Muscle layer of colon (tissue), 2 donors: ENCODE results near the gene GNA12.

ENCODE experiments used
- H3K27ac ChIP-seq: one replicate; pipeline ENCODE4 v1.7.0; 2013; ENCODE audit warnings: low read depth, mild to moderate bottlenecking, low read length, moderate library complexity
- H3K27me3 ChIP-seq, 2 donors: one replicate each; pipeline ENCODE4 v1.7.0; 2013; ENCODE audit warnings: low read length in 2 of 2, mild to moderate bottlenecking in 2 of 2; ENCODE audit not compliant: insufficient read depth in 2 of 2, control insufficient read depth in 1 of 2
- H3K36me3 ChIP-seq: one replicate; pipeline ENCODE4 v1.7.0; 2013; ENCODE audit warnings: mild to moderate bottlenecking, low read length; ENCODE audit not compliant: insufficient read depth
- H3K4me1 ChIP-seq: one replicate; pipeline ENCODE4 v1.7.0; 2013; ENCODE audit warnings: mild to moderate bottlenecking, low read length; ENCODE audit not compliant: insufficient read depth
- H3K4me3 ChIP-seq, 2 donors: one replicate each; pipeline ENCODE4 v1.7.0; 2013; ENCODE audit warnings: low read length in 2 of 2, low read depth in 1 of 2, mild to moderate bottlenecking in 1 of 2, moderate library complexity in 1 of 2
- H3K9ac ChIP-seq: one replicate; pipeline ENCODE4 v1.7.0; 2013; ENCODE audit warnings: low read length
- H3K9me3 ChIP-seq: one replicate; pipeline ENCODE4 v1.7.0; 2013; ENCODE audit warnings: mild to moderate bottlenecking, low read length
- donor health status: abdominal sarcoma.
- donor health status: Adenocarcinoma of cecum.

Gene GNA12

DNA sequence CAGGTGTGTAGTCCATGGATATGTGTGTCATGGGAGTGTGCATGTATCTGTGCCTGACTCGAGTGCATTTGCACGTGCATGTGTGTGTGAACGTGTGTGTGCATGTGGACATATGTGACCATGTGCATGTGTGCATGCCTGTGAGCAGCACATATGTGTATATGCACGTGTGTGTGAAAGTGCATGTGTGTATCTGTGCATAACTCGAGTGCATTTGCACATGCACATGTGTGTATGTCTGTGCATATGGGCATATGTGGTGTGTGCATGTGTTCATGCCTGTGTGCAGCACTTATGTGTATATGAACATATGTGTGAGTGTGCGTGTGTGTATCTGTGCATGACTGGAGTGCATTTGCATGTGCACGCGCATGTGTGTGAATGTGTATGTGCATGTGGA is 35.2 kb upstream of the GNA12 start:
- no peaks in the 10 kb centered on the region for H3K36me3 ChIP-seq
- H3K27me3 ChIP-seq: peaks cover 0 to 6% of the 10 kb centered on the region in 2 donors
- H3K9ac ChIP-seq: no peak overlapping the region
- no peaks in the 10 kb centered on the region for H3K9me3 ChIP-seq
- no peaks in the 10 kb centered on the region for H3K4me1 ChIP-seq
- H3K27ac ChIP-seq: no peak overlapping the region
- no peak overlapping the region for H3K4me3 ChIP-seq

GRCh38 chr7:2878306-2878705 is 34.2 kb upstream of the GNA12 start:
- peaks cover 0 to 6% of the 10 kb centered on the region in 2 donors for H3K27me3 ChIP-seq
- no peaks in the 10 kb centered on the region for H3K4me1 ChIP-seq
- H3K27ac ChIP-seq: no peak overlapping the region
- no peaks in the 10 kb centered on the region for H3K9me3 ChIP-seq
- H3K9ac ChIP-seq: no peak overlapping the region
- H3K4me3 ChIP-seq: no peak overlapping the region
- no peaks in the 10 kb centered on the region for H3K36me3 ChIP-seq

- Histone ChIP-seq H3K4me3 (no peak overlapping the region), H3K36me3 (no peaks in the 10 kb centered on the region), H3K27me3 (peaks cover 0 to 6% of the 10 kb centered on the region in 2 donors), H3K4me1 (no peaks in the 10 kb centered on the region), H3K27ac (no peak overlapping the region), H3K9ac (no peak overlapping the region), H3K9me3 (no peaks in the 10 kb centered on the region)
Measured at GRCh38 chr7:2876031-2876731, 32.1 kb upstream of the GNA12 start.

DNA sequence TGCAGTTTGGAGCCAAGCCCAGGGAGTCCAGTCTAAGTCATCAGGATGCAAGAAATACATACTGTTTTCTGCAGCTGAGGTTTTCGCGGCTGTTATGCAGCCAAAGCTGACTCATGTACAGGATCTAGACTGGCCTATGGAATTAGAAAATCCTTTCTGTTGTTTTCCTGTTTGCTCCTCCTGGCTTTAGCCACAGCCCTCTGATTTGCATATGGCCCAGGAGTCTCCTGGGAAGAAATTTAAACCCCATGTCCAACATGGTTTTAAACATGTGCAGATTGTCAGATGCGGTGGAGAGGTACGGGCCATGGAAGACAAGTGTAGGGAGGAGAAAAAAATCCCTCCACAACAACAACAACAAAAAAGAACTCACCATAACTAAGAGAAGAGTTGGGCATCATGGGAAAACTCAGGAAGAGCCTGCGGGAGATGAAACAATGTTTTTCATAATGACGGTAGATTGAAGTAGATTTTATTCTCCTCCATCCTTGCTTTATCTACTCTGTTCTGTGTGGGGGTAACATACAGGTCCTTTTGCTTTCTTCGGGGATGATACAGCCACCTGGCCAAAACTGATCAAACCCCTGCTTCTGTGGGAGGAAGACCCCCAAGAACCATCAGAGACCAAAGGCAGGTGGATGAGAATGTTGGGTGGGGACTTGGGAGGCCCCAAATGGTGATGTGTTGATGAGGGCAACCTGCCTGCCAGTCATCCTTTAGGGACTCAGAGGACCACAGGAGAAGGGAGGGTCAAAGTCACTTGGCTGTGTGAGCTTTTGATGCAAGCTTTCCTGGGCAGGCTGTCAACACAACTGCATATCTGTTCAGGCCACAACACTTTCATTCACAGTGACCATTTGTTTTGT is 29.8 kb upstream of the GNA12 start:
- no peak overlapping the region for H3K27ac ChIP-seq
- H3K9me3 ChIP-seq: no peaks in the 10 kb centered on the region
- no peak overlapping the region for H3K9ac ChIP-seq

DNA sequence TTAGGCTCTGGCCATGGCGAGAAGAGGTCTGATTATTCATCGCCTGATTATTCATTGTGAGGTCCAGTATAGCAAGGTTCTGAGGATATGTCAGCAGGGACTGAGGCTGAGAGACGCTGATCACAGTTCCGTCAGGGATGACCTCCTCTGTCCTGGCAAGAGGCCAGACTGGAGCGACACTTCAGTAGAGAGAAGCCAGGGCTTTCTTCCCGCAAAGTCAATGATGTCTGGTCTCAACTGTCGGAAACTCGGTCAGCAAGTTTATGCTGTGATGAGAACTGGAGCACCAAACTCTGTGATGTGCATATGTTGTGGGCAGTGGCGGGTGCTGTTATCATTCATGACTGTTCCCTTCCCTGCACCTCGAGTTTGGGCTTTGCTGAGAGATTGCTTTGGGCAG is 29.0 kb upstream of the GNA12 start:
- H3K36me3 ChIP-seq: no peaks in the 10 kb centered on the region
- no peak overlapping the region for H3K4me3 ChIP-seq
- no peak overlapping the region for H3K27ac ChIP-seq
- H3K27me3 ChIP-seq: peaks cover 0 to 6% of the 10 kb centered on the region in 2 donors
- H3K9ac ChIP-seq: no peak overlapping the region
- H3K4me1 ChIP-seq: no peaks in the 10 kb centered on the region
- H3K9me3 ChIP-seq: no peaks in the 10 kb centered on the region

More for the DNA sequence above, 29.8 kb upstream of the GNA12 start:
- Histone ChIP-seq H3K4me1 (no peaks in the 10 kb centered on the region), H3K36me3 (no peaks in the 10 kb centered on the region), H3K27me3 (peaks cover 0 to 6% of the 10 kb centered on the region in 2 donors), H3K4me3 (no peak overlapping the region)

DNA sequence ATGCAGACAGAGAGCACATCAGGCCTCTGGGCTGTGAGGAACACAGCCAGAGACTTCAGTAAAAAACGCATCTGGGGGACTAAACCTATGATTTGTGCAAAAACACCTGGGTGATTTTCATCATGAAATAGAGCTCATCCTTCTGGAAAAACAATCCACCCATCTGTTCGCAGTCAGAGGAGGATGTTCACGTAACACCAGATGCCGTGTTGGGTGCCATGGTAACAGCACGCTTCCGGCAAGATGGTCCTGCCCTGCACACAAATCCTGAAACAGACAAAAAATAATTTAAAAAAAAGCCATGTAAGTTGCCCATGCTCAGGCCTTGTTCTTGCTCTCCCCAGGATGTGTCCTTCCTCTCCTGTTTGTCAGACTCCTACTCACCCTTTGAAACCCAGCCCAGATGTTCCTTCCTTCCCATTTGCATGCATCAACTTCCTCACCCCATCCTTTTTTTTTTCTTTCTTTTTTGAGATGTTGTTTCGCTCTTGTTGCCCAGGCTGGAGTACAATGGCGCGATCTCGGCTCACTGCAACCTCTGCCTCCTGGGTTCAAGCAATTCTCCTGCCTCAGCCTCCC is 28.3 kb upstream of the GNA12 start:
- Histone ChIP-seq H3K36me3 (no peaks in the 10 kb centered on the region), H3K4me3 (no peak overlapping the region), H3K27me3 (peaks cover 0 to 6% of the 10 kb centered on the region in 2 donors), H3K9ac (no peak overlapping the region), H3K9me3 (no peaks in the 10 kb centered on the region), H3K4me1 (no peaks in the 10 kb centered on the region), H3K27ac (no peak overlapping the region)

GRCh38 chr7:2870471-2870931 is 26.4 kb upstream of the GNA12 start:
- H3K27me3 ChIP-seq: no peaks in the 10 kb centered on the region
- no peak overlapping the region for H3K9ac ChIP-seq
- no peaks in the 10 kb centered on the region for H3K9me3 ChIP-seq
- H3K4me1 ChIP-seq: no peaks in the 10 kb centered on the region
- H3K36me3 ChIP-seq: no peaks in the 10 kb centered on the region
- no peak overlapping the region for H3K4me3 ChIP-seq
- no peak overlapping the region for H3K27ac ChIP-seq

GRCh38 chr7:2869981-2870380 is 25.9 kb upstream of the GNA12 start:
- Histone ChIP-seq H3K9me3 (no peaks in the 10 kb centered on the region), H3K9ac (no peak overlapping the region), H3K27me3 (no peaks in the 10 kb centered on the region), H3K4me3 (no peak overlapping the region), H3K4me1 (peaks cover 3% of the 10 kb centered on the region), H3K27ac (no peak overlapping the region), H3K36me3 (no peaks in the 10 kb centered on the region)

GRCh38 chr7:2866601-2867000 is 22.5 kb upstream of the GNA12 start:
- Histone ChIP-seq H3K4me1 (peaks cover 21% of the 10 kb centered on the region), H3K27ac (no peak overlapping the region), H3K4me3 (no peak overlapping the region), H3K36me3 (no peaks in the 10 kb centered on the region), H3K9ac (no peak overlapping the region), H3K9me3 (no peaks in the 10 kb centered on the region), H3K27me3 (no peaks in the 10 kb centered on the region)

GRCh38 chr7:2864999-2865670 is 21.0 kb upstream of the GNA12 start:
- Histone ChIP-seq H3K9me3 (no peaks in the 10 kb centered on the region), H3K36me3 (no peaks in the 10 kb centered on the region), H3K27me3 (no peaks in the 10 kb centered on the region), H3K4me1 (peaks cover 21% of the 10 kb centered on the region), H3K9ac (no peak overlapping the region), H3K27ac (no peak overlapping the region), H3K4me3 (no peak overlapping the region)
